LoVo (cell line): ENCODE measurements around the gene USP20.

ENCODE experiments used
- DNase-seq: peaks from one replicate; pipeline ENCODE4 v3.0.0-alpha.2; 2016; ENCODE audit warnings: low spot score

The USP20 gene

GRCh38 chr9:129857207-129857606 lies 21.9 kb downstream of the USP20 start:
- DNase-seq = no peak

- DNase-seq = no peak
Observed at GRCh38 chr9:129858167-129858962, 23.1 kb downstream of the USP20 start.

GRCh38 chr9:129860653-129861446 lies 25.6 kb downstream of the USP20 start:
- no peak for DNase-seq

- no peak for DNase-seq
Observed at GRCh38 chr9:129861447-129861827, 26.2 kb downstream of the USP20 start.

- no peak for DNase-seq
Observed at GRCh38 chr9:129863059-129863690, 27.9 kb downstream of the USP20 start.

GRCh38 chr9:129864991-129865647 lies 29.9 kb downstream of the USP20 start:
- no peak for DNase-seq

GRCh38 chr9:129865668-129866320 lies 30.5 kb downstream of the USP20 start:
- no peak for DNase-seq

- DNase-seq = no peak
Observed at GRCh38 chr9:129866394-129867135, 31.3 kb downstream of the USP20 start.

GRCh38 chr9:129867136-129868022 lies 32.1 kb downstream of the USP20 start:
- no peak for DNase-seq

GRCh38 chr9:129868023-129868871 lies 33.0 kb downstream of the USP20 start:
- DNase-seq = no peak

- no peak for DNase-seq
Observed at GRCh38 chr9:129868872-129869486, 33.7 kb downstream of the USP20 start.

GRCh38 chr9:129869585-129870501 lies 34.6 kb downstream of the USP20 start:
- no peak for DNase-seq

- no peak for DNase-seq
Observed at GRCh38 chr9:129871046-129871445, 35.8 kb downstream of the USP20 start.

GRCh38 chr9:129873563-129874190 lies 38.4 kb downstream of the USP20 start:
- DNase-seq = no peak

- DNase-seq = no peak
Observed at GRCh38 chr9:129874261-129875101, 39.2 kb downstream of the USP20 start.

- DNase-seq = no peak
Observed at GRCh38 chr9:129875181-129875611, 39.9 kb downstream of the USP20 start.
